HG03103 (cell line): ENCODE results near the gene ZBTB46.

Experiments
- ATAC-seq: cut with Tn5 transposase; IDR thresholded peaks from one replicate; pipeline ENCODE4 v1.9.1; 2021; ENCODE audit warnings: low read depth; ENCODE audit not compliant: unreplicated experiment

The ZBTB46 gene

DNA sequence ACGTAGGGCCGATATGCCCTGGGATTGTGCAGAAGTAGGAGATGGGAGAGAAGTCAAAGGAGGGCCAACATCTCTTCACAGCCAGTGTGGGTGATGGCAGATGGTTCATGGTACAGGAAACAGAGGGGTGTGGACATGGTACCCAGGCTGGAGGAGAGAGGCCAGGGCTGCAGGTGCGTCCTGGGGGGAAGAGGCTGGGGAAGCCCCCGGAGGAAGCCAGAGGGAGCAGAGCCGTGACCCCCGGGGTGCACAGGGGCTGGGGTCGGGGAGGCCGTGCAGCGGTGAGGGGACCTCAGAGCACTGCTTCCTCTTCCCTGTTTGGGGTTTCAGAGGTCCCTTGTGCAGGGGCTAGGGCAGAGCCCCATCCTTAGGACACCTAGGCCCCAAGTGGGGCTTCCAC, 11.2 kb upstream of the ZBTB46 start:
- ATAC-seq = no peak

GRCh38 chr20:63840405-63840828, 9.4 kb upstream of the ZBTB46 start:
- no peak for ATAC-seq

DNA sequence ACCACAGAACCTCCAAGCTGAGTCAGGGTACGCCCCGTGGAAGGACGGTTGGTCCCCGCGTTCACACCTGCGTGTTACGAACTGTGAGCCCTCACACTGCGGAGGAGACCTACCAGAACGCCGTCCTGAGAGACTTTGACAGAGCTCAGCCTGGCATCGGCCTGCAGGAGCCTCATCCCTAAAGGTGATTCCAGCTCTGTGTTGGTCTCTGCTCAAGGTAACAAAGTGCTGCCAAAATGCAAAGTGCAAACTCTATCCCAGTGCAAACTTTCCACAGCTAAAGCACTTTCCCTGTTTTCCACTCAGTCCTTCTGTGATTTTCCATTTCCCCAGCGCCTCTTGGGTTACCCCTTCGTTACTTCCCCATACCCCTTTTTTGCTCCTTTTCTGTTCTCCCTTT, 8.6 kb upstream of the ZBTB46 start:
- ATAC-seq = no peak

DNA sequence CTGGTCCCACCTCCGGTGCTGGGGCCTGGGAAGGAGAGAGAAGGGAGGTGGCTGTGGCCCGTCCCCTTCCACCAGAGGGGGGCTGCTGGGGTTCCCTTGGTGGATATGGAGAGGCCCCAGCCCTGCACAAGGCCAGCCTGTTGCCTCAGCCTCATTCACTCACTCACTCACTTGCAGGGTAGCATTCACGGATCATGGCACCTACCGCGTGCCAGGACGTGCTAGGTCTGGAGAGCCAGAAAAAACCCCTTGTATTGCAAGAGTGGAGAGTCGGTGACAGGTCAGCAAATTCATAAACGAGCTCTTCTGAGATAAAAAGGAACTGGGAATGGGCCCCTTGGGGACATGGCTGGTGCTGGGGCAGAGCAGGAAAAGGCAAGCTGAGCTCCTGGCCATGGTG, 6.4 kb upstream of the ZBTB46 start:
- no peak for ATAC-seq

GRCh38 chr20:63836458-63837344, 5.6 kb upstream of the ZBTB46 start:
- no peak for ATAC-seq

GRCh38 chr20:63835021-63835858, 4.2 kb upstream of the ZBTB46 start:
- no peak for ATAC-seq

- ATAC-seq = no peak
Observed at GRCh38 chr20:63834491-63834880, 3.4 kb upstream of the ZBTB46 start.

GRCh38 chr20:63833776-63834490, 2.9 kb upstream of the ZBTB46 start:
- no peak for ATAC-seq

- ATAC-seq = no peak
Observed at GRCh38 chr20:63831993-63832686, 1.1 kb upstream of the ZBTB46 start.

DNA sequence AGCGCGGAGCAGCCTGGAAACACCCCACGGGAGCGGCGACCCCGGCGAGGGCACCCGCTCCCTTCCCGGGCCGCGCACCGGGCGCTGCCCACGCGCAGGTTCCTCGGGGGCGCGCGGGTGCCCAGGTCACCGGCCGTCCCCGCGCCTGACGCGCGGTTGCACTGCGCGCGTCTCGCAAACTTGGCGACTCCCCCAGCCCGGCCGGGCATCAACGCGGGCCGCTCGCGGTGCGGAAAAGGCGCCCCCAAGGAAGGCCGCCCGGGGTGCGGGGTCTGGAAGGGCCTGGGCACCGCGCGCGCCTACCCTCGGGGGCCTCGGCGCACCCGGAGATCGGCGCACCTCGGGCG, 555 bp upstream of the ZBTB46 start:
- ATAC-seq = no peak

- no peak for ATAC-seq
Observed at GRCh38 chr20:63829945-63830835, 874 bp downstream of the ZBTB46 start.

- ATAC-seq = no peak
Observed at GRCh38 chr20:63829603-63829944, 1.5 kb downstream of the ZBTB46 start.

DNA sequence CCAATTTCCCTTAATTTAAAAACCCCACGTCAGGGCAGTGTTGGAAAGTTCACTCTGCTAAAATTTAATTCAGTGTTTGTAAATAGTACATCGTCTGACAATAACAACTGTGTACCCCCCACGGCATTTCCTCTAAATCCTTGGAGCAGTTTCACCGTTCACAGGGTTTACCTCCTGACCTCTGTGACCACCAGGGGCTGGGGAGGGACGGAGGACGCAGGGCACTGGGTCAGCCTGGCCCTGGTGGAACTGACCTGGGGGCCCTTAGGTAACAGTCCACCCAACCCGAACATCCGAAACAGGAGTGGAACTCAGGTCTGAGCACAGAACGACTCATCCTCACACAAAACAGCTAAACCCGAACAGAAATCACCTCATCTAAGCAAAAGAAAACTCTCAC, 2.1 kb downstream of the ZBTB46 start:
- no peak for ATAC-seq

DNA sequence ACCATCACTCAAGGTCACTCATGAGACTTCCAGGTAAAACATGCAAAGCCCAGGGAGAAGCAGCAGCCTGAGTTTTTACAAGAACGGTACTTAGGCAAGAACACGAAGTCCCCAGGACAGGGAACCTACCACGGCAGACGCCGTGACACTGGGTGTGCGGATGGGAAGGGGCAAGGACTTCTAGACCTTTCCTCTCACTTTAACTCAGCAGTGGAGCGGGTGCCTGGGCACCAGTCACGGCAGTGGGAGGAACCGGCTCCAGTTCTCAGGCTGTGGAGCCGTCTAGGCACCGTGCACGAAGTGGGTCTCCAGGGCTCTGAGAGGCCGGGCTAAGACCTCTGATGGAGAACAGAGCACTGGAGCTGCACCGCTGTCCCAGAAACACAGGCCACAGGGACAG, 2.5 kb downstream of the ZBTB46 start:
- no peak for ATAC-seq

DNA sequence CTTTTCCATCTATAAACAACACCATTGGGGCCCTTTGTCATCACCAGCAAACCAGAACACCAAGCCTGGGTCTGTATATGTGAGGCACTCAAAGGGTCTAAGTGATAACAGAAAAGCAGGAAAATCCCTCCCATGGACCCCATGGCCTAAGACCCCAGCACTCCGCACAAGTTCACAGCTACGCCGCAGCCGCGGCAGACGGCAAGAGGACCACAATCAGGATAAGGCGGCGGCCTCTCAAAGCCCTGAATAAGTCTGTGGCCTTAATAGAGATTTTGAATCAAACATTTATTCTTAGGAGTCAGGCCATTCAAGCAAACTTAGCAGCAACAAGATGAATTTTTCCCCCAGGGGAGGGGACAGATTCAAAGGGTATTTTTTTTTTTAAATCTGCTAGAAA, 2.9 kb downstream of the ZBTB46 start:
- no peak for ATAC-seq

GRCh38 chr20:63826753-63827152, 4.3 kb downstream of the ZBTB46 start:
- ATAC-seq = no peak

DNA sequence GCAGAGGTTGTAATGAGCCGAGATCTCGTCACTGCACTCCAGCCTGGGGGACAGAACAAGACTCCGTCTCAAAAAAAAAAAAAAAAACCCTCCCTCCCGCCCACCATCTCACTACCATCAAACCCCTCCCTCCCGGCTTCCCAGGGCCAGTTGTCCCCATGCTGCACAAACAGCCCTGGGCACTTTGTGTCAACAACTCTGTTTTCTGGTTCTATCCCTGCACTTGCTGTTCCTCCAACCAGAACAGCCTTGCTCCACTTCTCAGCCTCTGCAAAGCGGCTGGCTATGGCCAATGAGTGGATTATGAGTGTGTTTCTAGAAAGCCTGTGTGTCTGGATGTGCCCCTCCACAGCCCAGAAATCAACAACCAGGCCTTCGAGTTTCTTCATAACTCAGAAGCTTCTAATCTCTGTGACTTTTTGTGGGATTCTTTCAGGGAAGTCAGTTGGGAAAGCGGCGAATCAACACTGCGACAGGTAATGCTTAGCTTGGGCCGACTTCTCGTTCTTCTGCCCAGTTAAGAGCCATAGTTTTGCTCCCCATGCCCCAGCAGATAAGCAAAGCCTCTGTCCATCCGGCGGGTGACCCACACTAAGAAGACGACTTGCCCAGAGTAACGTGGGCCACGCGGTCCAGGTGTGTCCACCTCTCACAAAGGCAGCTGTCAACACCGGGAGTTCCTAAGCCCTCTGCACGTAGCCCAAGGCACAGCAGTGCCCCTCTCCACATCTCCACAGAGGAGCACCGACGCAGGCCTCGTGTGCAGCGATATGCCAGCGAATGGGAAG, 5.5 kb downstream of the ZBTB46 start:
- ATAC-seq = no peak

DNA sequence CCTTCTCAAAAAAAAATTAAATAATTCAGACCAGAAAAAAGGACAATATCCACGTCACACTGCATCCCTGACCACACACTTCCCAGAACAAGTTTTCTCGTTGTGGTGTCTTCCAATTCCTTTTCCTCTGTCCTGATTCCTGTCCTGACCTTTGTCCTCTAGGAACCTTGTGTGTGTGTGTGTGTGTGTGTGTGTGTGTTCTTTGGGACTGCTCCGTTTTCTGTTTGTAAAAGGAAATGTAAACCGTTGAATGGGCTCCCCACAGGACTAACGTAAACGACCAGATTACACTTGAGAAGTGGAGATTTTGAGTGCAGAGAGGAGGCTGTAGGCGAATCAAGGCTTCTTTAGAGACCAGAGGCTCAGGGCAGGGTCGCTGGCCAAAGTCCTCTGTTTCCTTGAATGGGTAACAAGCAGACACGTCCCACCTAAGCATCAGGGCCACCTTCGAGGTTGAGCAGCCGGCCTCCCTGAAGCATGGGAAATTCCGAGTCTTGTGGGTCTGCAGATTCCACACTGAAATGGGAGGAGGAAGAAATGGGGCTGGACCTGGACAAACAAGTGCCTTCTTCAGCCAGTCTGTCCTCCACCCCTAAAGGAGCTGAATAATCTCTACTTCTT, 7.3 kb downstream of the ZBTB46 start:
- ATAC-seq = no peak
